Astrocyte (in vitro differentiated cells and primary cell): ENCODE data around the gene SMIM35. TPM values are rescaled to one million over a fixed set of nuclear protein-coding genes. Genes with fewer than 3 reads are reported as not detected.

Experiments used
- DNase-seq: peaks from one replicate; pipeline ENCODE4 v3.0.0-alpha.2; 2010; ENCODE audit warnings: low read depth
- FAIRE-seq: peaks from 2 replicates; lab custom pipeline; 2011; peaks lifted over from hg19 to GRCh38; lab: Jason Lieb, UNC
- H2AFZ ChIP-seq: 2 replicates; pipeline ENCODE4 v1.6.0; 2012; ENCODE audit warnings: low read depth, low read length, inconsistent platforms
- H3K27ac ChIP-seq: 2 replicates; pipeline ENCODE4 v1.5.1; 2011; ENCODE audit warnings: low read depth, low read length, inconsistent platforms
- H3K27me3 ChIP-seq: 2 replicates; pipeline ENCODE4 v1.6.0; 2011; ENCODE audit warnings: low read length, inconsistent platforms; ENCODE audit not compliant: insufficient read depth
- H3K36me3 ChIP-seq: 2 replicates; pipeline ENCODE4 v1.5.1; 2011; ENCODE audit warnings: low read length, inconsistent platforms; ENCODE audit not compliant: insufficient read depth
- H3K4me1 ChIP-seq: 2 replicates; pipeline ENCODE4 v1.5.1; 2011; ENCODE audit warnings: low read length, inconsistent platforms; ENCODE audit not compliant: insufficient read depth
- H3K4me2 ChIP-seq: 2 replicates; pipeline ENCODE4 v1.6.0; 2012; ENCODE audit warnings: low read length, inconsistent platforms
- H3K4me3 ChIP-seq: 2 replicates; pipeline ENCODE4 v1.5.1; 2011; ENCODE audit warnings: low read depth, mild to moderate bottlenecking, low read length, inconsistent platforms; ENCODE audit not compliant: insufficient read depth
- H3K79me2 ChIP-seq: 2 replicates; pipeline ENCODE4 v1.6.0; 2012; ENCODE audit warnings: mild to moderate bottlenecking, low read length, inconsistent platforms; ENCODE audit not compliant: insufficient read depth
- H3K9ac ChIP-seq: 2 replicates; pipeline ENCODE4 v1.6.0; 2012; ENCODE audit warnings: mild to moderate bottlenecking, low read length, inconsistent platforms
- H3K9me3 ChIP-seq: 2 replicates; pipeline ENCODE4 v1.5.1; 2012; ENCODE audit warnings: low read depth, mild to moderate bottlenecking, low read length, inconsistent platforms; ENCODE audit not compliant: insufficient read depth
- H4K20me1 ChIP-seq: 2 replicates; pipeline ENCODE4 v1.6.0; 2012; ENCODE audit warnings: low read length, inconsistent platforms; ENCODE audit not compliant: insufficient read depth
- H3K27ac Mint-ChIP-seq: one replicate; pipeline ENCODE4 v1.8.0; 2021; ENCODE audit warnings: mild to moderate bottlenecking, mixed read lengths; ENCODE audit not compliant: unreplicated experiment
- H3K27me3 Mint-ChIP-seq: one replicate; pipeline ENCODE4 v1.8.0; 2021; ENCODE audit warnings: low read depth, mixed read lengths; ENCODE audit not compliant: unreplicated experiment
- H3K36me3 Mint-ChIP-seq: one replicate; pipeline ENCODE4 v1.8.0; 2021; ENCODE audit warnings: low read depth, mixed read lengths; ENCODE audit not compliant: unreplicated experiment
- H3K4me1 Mint-ChIP-seq: one replicate; pipeline ENCODE4 v1.8.0; 2021; ENCODE audit warnings: low read depth, mixed read lengths; ENCODE audit not compliant: unreplicated experiment
- H3K4me3 Mint-ChIP-seq: one replicate; pipeline ENCODE4 v1.8.0; 2021; ENCODE audit warnings: mild to moderate bottlenecking, moderate library complexity, mixed read lengths; ENCODE audit not compliant: unreplicated experiment
- H3K9me3 Mint-ChIP-seq: one replicate; pipeline ENCODE4 v1.8.0; 2021; ENCODE audit warnings: mild to moderate bottlenecking, mixed read lengths; ENCODE audit not compliant: unreplicated experiment
- CTCF ChIP-seq: IDR thresholded peaks from 2 replicates; pipeline ENCODE4 v1.5.1; 2011; ENCODE audit warnings: low read depth, mild to moderate bottlenecking, inconsistent platforms, low read length, moderate library complexity; ENCODE audit not compliant: insufficient read depth
- EZH2 ChIP-seq: IDR thresholded peaks from 2 replicates; pipeline ENCODE4 v1.6.1; 2012; ENCODE audit warnings: mild to moderate bottlenecking, low read length, inconsistent platforms; ENCODE audit not compliant: insufficient read depth
- total RNA-seq: library from RNA; stranded (reverse); gene quantifications from 2 replicates; pipeline ENCODE4 v1.2.1, GENCODE V29; 2021

The SMIM35 gene
- total RNA-seq, 1 donor from 2014 or later: not detected

- H2AFZ ChIP-seq: no peak overlapping the region
- no peak overlapping the region for H3K4me3 ChIP-seq
- Mint-ChIP-seq H3K4me1 (peaks cover 13% of the 10 kb centered on the region), H3K27ac (no peak overlapping the region), H3K36me3 (no peaks in the 10 kb centered on the region), H3K4me3 (no peak overlapping the region), H3K27me3 (peaks cover 13% of the 10 kb centered on the region), H3K9me3 (no peaks in the 10 kb centered on the region)
- H3K9me3 ChIP-seq: no peaks in the 10 kb centered on the region
- H3K36me3 ChIP-seq: no peaks in the 10 kb centered on the region
- no peak for TF ChIP-seq EZH2
- H3K4me1 ChIP-seq: no peaks in the 10 kb centered on the region
- no peak for FAIRE-seq
- no peak overlapping the region for H3K27ac ChIP-seq
- H4K20me1 ChIP-seq: no peaks in the 10 kb centered on the region
- no peak for DNase-seq
- H3K27me3 ChIP-seq: no peaks in the 10 kb centered on the region
- H3K9ac ChIP-seq: no peak overlapping the region
- H3K4me2 ChIP-seq: no peak overlapping the region
- no peaks in the 10 kb centered on the region for H3K79me2 ChIP-seq
Measured at GRCh38 chr11:117997823-117998579, 88.8 kb downstream of the SMIM35 start.

- H4K20me1 ChIP-seq: no peaks in the 10 kb centered on the region
- no peak overlapping the region for H3K9ac ChIP-seq
- H3K4me3 ChIP-seq: no peak overlapping the region
- no peak overlapping the region for H3K27ac Mint-ChIP-seq
- H3K4me1 Mint-ChIP-seq: peaks cover 7% of the 10 kb centered on the region
- no peak overlapping the region for H3K4me3 Mint-ChIP-seq
- DNase-seq (no peak), FAIRE-seq (no peak)
- TF ChIP-seq EZH2: no peak
- no peak for TF ChIP-seq CTCF
- H3K79me2 ChIP-seq: no peaks in the 10 kb centered on the region
- no peak overlapping the region for H2AFZ ChIP-seq
- peaks cover 13% of the 10 kb centered on the region for H3K27me3 Mint-ChIP-seq
- H3K4me2 ChIP-seq: no peak overlapping the region
- H3K9me3 ChIP-seq: no peaks in the 10 kb centered on the region
- no peaks in the 10 kb centered on the region for H3K9me3 Mint-ChIP-seq
- H3K4me1 ChIP-seq: no peaks in the 10 kb centered on the region
- no peaks in the 10 kb centered on the region for H3K36me3 Mint-ChIP-seq
- no peaks in the 10 kb centered on the region for H3K27me3 ChIP-seq
- no peaks in the 10 kb centered on the region for H3K36me3 ChIP-seq
- no peak overlapping the region for H3K27ac ChIP-seq
Measured at GRCh38 chr11:117997406-117997805, 89.4 kb downstream of the SMIM35 start.

- Histone ChIP-seq H3K4me1 (no peaks in the 10 kb centered on the region), H3K9me3 (no peaks in the 10 kb centered on the region), H2AFZ (no peak overlapping the region), H3K27ac (no peak overlapping the region), H3K36me3 (no peaks in the 10 kb centered on the region), H3K27me3 (no peaks in the 10 kb centered on the region), H3K79me2 (no peaks in the 10 kb centered on the region), H4K20me1 (no peaks in the 10 kb centered on the region), H3K9ac (no peak overlapping the region), H3K4me3 (no peak overlapping the region), H3K4me2 (no peak overlapping the region)
- TF ChIP-seq EZH2 (no peak), CTCF (no peak)
- Mint-ChIP-seq H3K4me3 (no peak overlapping the region), H3K27ac (no peak overlapping the region), H3K9me3 (no peaks in the 10 kb centered on the region), H3K27me3 (peaks cover 13% of the 10 kb centered on the region), H3K4me1 (peaks cover 3% of the 10 kb centered on the region), H3K36me3 (no peaks in the 10 kb centered on the region)
- no peak for DNase-seq
- FAIRE-seq: no peak
Measured at GRCh38 chr11:117996058-117996457, 90.7 kb downstream of the SMIM35 start.
